Measurements from ENCODE around the gene BPIFA3. TPM values are rescaled to one million over a fixed set of nuclear protein-coding genes. Genes with fewer than 3 reads are reported as not detected.

BPIFA3 gene
- not detected in 5 replicates for total RNA-seq (2022; extraction: Qiagen RNA extraction)

DNA sequence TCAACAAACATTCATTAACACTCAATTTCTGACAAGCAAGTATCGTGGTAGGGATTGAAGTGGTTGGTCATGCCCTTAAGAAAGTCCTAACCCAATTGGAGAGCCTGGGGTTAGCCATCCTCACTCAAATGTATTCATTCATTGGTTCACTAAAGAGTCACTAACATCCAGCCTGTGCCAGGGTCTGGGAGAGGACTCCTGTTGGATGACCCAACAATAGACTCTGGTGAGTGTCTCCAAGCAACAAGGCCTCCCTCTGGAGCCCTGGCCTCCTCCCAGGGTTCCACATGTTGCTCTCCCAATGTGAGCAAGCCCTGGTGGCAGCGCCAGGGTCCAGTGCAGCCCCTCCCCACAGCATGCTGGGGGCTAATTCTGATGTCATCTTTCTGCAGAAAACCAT is at the start of gene BPIFA3:
Gene BPIFA3, plus strand, starts transcription at position 301 of the 400 bp plus-strand sequence. CDS start 185 bp downstream, outside the sequence.

GRCh38 chr20:33167859-33168258 is 49.3 kb upstream of the BPIFA3 start, which contains the start of gene BPIFA2:
TSS of gene BPIFA2 (plus strand) at chr20:33168159. CDS start at chr20:33169146, 987 bp downstream.

DNA sequence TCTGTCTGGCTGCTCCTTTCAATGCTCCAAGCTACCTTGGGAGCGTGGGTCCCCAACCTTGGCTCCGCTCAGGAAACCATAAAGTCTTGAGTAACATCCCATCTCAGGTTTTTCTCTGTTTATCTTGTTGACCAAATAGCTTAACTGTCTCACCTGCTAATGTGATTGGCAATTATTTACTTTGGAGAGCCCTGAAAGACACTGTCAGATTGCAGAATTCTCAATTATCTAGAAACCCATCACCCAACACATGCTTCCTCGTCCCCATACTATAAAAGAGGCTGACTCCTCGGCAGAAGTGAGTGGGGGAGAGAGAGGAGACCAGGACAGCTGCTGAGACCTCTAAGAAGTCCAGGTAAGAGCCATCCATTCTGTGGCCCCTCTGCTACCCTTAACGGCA is 18.5 kb downstream of the BPIFA3 start, which contains the start of gene BPIFA1:
Gene BPIFA1, plus strand, starts transcription at position 301 of the 400 bp plus-strand sequence. CDS start 1,716 bp downstream, outside the sequence.

Other genes starting within 250 kb of the BPIFA3 start
- not detected in 5 replicates for gene SUN5, start 212.9 kb upstream of the BPIFA3 start, total RNA-seq (2022; extraction: Qiagen RNA extraction)
- not detected in 5 replicates for gene BPIFB2, start 209.6 kb upstream of the BPIFA3 start, total RNA-seq (2022; extraction: Qiagen RNA extraction)
- not detected in 5 replicates for gene BPIFB6, start 185.7 kb upstream of the BPIFA3 start, total RNA-seq (2022; extraction: Qiagen RNA extraction)
- not detected in 5 replicates for gene BPIFB3, start 163.4 kb upstream of the BPIFA3 start, total RNA-seq (2022; extraction: Qiagen RNA extraction)
- gene BPIFB4, start 137.7 kb upstream of the BPIFA3 start, total RNA-seq (2022; extraction: Qiagen RNA extraction), result not detected in 5 replicates
- 0.11 TPM in 1 of 5 replicates, not detected in the others for gene BPIFA2, start 49.2 kb upstream of the BPIFA3 start, total RNA-seq (2022; extraction: Qiagen RNA extraction)
- gene BPIFA1, start 18.6 kb downstream of the BPIFA3 start, total RNA-seq (2022; extraction: Qiagen RNA extraction), result not detected in 5 replicates
- gene BPIFB1, start 65.9 kb downstream of the BPIFA3 start, total RNA-seq (2022; extraction: Qiagen RNA extraction), result 0.03 to 0.15 TPM (median 0.07 TPM) in 5 replicates
- gene CDK5RAP1, start 184.2 kb downstream of the BPIFA3 start, total RNA-seq (2022; extraction: Qiagen RNA extraction), result 29.6 to 33.9 TPM (median 31.5 TPM) in 5 replicates
- gene SNTA1, start 226.4 kb downstream of the BPIFA3 start, total RNA-seq (2022; extraction: Qiagen RNA extraction), result 9.4 to 12.1 TPM (median 11.1 TPM) in 5 replicates